H1 (cell line): ENCODE measurements around the gene RIPOR3.

Experiments used
- CBX5 ChIP-seq: fragments of 300-800, 300-1000 bp; sonication (generic); IDR thresholded peaks from 2 replicates; pipeline ENCODE4 v1.7.1; 2016; ENCODE audit warnings: antibody characterized with exemption, low read length, low read depth
- TBP ChIP-seq: IDR thresholded peaks from 2 replicates; pipeline ENCODE4 v1.6.1; 2011; ENCODE audit warnings: low read depth, low read length, improper control_type of control experiment

DNA sequence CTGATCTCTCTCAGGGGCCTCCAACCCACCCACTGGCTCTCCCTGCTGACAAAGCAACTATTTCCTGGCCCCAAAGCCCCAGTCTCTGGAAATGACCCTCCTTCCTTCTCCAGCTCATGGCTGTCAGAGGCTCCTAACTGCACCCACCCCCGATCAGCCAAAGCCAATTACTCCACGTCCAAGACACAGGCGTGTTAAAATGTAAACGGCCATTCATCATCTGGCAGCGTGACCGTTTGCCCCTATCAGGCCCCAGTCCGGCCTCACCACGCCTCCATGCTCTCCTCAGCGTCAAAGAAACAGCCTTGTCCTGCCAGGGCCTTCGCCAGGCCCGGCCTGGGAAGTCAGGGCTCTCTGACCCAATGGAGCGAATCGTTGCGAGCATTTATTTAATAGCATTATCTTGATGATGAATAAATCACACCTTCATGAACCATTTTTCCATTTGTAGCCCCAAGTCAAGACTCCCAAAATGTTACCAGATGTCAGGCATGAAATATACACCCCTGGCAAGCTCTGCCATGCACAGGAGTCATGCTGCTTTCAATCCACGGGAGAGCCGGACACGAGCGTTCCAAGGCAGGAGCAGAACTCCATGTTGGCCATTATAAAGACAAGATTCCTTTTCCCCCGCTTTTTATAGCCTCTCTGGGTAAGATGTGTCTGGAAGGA, 17.7 kb downstream of the RIPOR3 start:
- no peak for TF ChIP-seq CBX5
- TF ChIP-seq TBP = no peak
